Measurements from ENCODE around the gene SFTPB.

DNA sequence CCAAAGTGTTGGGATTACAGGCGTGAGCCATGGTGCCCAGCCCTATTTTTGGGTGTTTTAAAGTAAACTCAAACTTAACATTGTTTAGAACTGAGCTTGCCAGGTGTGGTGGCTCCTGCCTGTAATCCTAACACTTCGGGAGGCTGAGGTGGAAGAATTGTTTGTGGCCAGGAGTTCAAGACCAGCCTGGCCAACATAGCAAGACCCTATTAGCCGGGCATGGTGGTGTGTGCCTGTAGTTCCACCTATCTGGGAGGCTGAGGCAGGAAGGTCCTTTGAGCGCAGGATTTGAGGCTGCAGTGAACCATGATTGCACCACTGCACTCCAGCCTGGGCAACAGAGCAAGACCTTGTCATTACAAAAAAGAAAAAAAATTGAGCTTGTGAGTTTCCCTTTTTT is 17.5 kb downstream of the SFTPB start:
- TF ChIP-seq EZH2 (IDR thresholded peaks at IDR 0.05): no peak
- no peak for TF ChIP-seq POLR2AphosphoS5 (IDR thresholded peaks at IDR 0.05; ENCODE audit: borderline replicate concordance, low read depth, low read length)
- TF ChIP-seq FOXP2 (optimal IDR thresholded peaks at IDR 0.05; ENCODE audit: control extremely low read depth, extremely low read length, insufficient read depth): no peak

Data from SK-N-MC (cell line).